Mesenchymal stem cell (in vitro differentiated cells and primary cell): ENCODE results near the gene PHC2.

Experiments
- DNase-seq: peaks from one replicate; pipeline ENCODE4 v3.0.0-alpha.2; 2013
- H2AFZ ChIP-seq: one replicate; pipeline ENCODE4 v1.6.1; 2013; ENCODE audit warnings: low read depth, mild to moderate bottlenecking, control low read depth, inconsistent platforms, low read length, moderate library complexity
- H2AK5ac ChIP-seq: 2 replicates; pipeline ENCODE4 v1.6.1; 2013; ENCODE audit warnings: low read length, moderate library complexity, mild to moderate bottlenecking, inconsistent platforms; ENCODE audit not compliant: severe bottlenecking
- H2BK120ac ChIP-seq: one replicate; pipeline ENCODE4 v1.6.1; 2013; ENCODE audit warnings: low read depth, mild to moderate bottlenecking, inconsistent platforms, low read length, moderate library complexity
- H2BK12ac ChIP-seq, 2 experiments: one replicate each; pipeline ENCODE4 v1.6.1; 2013; ENCODE audit warnings: inconsistent platforms in 2 of 2, low read length in 2 of 2, mild to moderate bottlenecking in 2 of 2, moderate library complexity in 2 of 2, control low read depth in 1 of 2
- H2BK15ac ChIP-seq: one replicate; pipeline ENCODE4 v1.6.1; 2013; ENCODE audit warnings: mild to moderate bottlenecking, low read depth, inconsistent platforms; ENCODE audit not compliant: poor library complexity, severe bottlenecking
- H2BK5ac ChIP-seq: 2 replicates; pipeline ENCODE4 v1.6.1; 2013; ENCODE audit warnings: low read depth, mild to moderate bottlenecking, low read length, control low read depth, inconsistent platforms; ENCODE audit not compliant: poor library complexity, severe bottlenecking
- H3K14ac ChIP-seq, 2 experiments: one replicate each; pipeline ENCODE4 v1.6.1; 2013; ENCODE audit warnings: inconsistent platforms in 2 of 2, low read length in 2 of 2, control low read depth in 1 of 2, mild to moderate bottlenecking in 1 of 2, moderate library complexity in 1 of 2
- H3K18ac ChIP-seq, 2 experiments: one replicate each; pipeline ENCODE4 v1.6.1; 2013; ENCODE audit warnings: inconsistent platforms in 2 of 2, low read length in 2 of 2, control low read depth in 1 of 2, low read depth in 1 of 2, mild to moderate bottlenecking in 1 of 2
- H3K23ac ChIP-seq, 2 experiments: one replicate each; pipeline ENCODE4 v1.6.1; 2013; ENCODE audit warnings: inconsistent platforms in 2 of 2, low read length in 2 of 2, mild to moderate bottlenecking in 2 of 2, moderate library complexity in 2 of 2, control low read depth in 1 of 2
- H3K27ac ChIP-seq: 2 replicates; pipeline ENCODE4 v1.5.1; 2013; ENCODE audit warnings: mild to moderate bottlenecking, moderate library complexity, low read length, control low read depth, inconsistent platforms; ENCODE audit not compliant: poor library complexity, severe bottlenecking
- H3K27me3 ChIP-seq, 2 experiments: 2 replicates each; pipeline versions ENCODE4 v1.6.1 to v1.7.0; 2013; ENCODE audit warnings: low read length in 2 of 2, mild to moderate bottlenecking in 2 of 2, moderate library complexity in 2 of 2, control low read depth in 1 of 2, inconsistent platforms in 1 of 2; ENCODE audit not compliant: control insufficient read depth in 1 of 2, insufficient read depth in 1 of 2
- H3K36me3 ChIP-seq, 2 experiments: 2 replicates each; pipeline versions ENCODE4 v1.6.1 to v1.7.0; 2013; ENCODE audit warnings: low read length in 2 of 2, control low read depth in 1 of 2, inconsistent platforms in 1 of 2, low read depth in 1 of 2, mild to moderate bottlenecking in 1 of 2; ENCODE audit not compliant: insufficient read depth in 2 of 2, control insufficient read depth in 1 of 2
- H3K4ac ChIP-seq, 2 experiments: one replicate each; pipeline ENCODE4 v1.6.1; 2013; ENCODE audit warnings: inconsistent platforms in 2 of 2, low read length in 2 of 2, mild to moderate bottlenecking in 2 of 2, moderate library complexity in 2 of 2, control low read depth in 1 of 2, low read depth in 1 of 2
- H3K4me1 ChIP-seq: 2 replicates; pipeline ENCODE4 v1.6.1; 2013; ENCODE audit warnings: low read depth, low read length, control low read depth; ENCODE audit not compliant: control insufficient read depth, insufficient read depth
- H3K4me2 ChIP-seq: 2 replicates; pipeline ENCODE4 v1.6.1; 2013; ENCODE audit warnings: low read length, mild to moderate bottlenecking, inconsistent platforms; ENCODE audit not compliant: poor library complexity, severe bottlenecking
- H3K4me3 ChIP-seq, 2 experiments: 2 replicates each; pipeline versions ENCODE4 v1.5.1 to v1.7.0; 2013; ENCODE audit warnings: low read length in 2 of 2, mild to moderate bottlenecking in 2 of 2, control low read depth in 1 of 2, low read depth in 1 of 2; ENCODE audit not compliant: insufficient read depth in 1 of 2
- H3K79me1 ChIP-seq: replicated peaks from 2 replicates; pipeline ENCODE4 v1.6.1; 2013; ENCODE audit warnings: mild to moderate bottlenecking, control low read depth, low read length, inconsistent platforms; ENCODE audit not compliant: poor library complexity, severe bottlenecking
- H3K9ac ChIP-seq: 2 replicates; pipeline ENCODE4 v1.7.0; 2013; ENCODE audit warnings: mild to moderate bottlenecking, low read length, moderate library complexity
- H3K9me3 ChIP-seq: 2 replicates; pipeline ENCODE4 v1.7.0; 2013; ENCODE audit warnings: mild to moderate bottlenecking, low read length; ENCODE audit not compliant: control insufficient read depth
- H4K8ac ChIP-seq: one replicate; pipeline ENCODE4 v1.6.1; 2013; ENCODE audit warnings: inconsistent platforms, mild to moderate bottlenecking, low read length, moderate library complexity
- H4K91ac ChIP-seq: one replicate; pipeline ENCODE4 v1.6.1; 2013; ENCODE audit warnings: mild to moderate bottlenecking, low read length, inconsistent platforms
- WGBS: methylation state at CpG from one replicate; pipeline ENCODE4 v1.1.7; 2013; ENCODE audit warnings: mixed read lengths; 5-methylcytosine and 5-hydroxymethylcytosine counted together

The PHC2 gene

GRCh38 chr1:33330361-33330890 lies 100.5 kb downstream of the PHC2 start:
- WGBS: 92% methylated on average over 3 of the region's 3 CpGs
- H2BK15ac ChIP-seq: no peak overlapping the region
- no peak overlapping the region for H2BK12ac ChIP-seq

DNA sequence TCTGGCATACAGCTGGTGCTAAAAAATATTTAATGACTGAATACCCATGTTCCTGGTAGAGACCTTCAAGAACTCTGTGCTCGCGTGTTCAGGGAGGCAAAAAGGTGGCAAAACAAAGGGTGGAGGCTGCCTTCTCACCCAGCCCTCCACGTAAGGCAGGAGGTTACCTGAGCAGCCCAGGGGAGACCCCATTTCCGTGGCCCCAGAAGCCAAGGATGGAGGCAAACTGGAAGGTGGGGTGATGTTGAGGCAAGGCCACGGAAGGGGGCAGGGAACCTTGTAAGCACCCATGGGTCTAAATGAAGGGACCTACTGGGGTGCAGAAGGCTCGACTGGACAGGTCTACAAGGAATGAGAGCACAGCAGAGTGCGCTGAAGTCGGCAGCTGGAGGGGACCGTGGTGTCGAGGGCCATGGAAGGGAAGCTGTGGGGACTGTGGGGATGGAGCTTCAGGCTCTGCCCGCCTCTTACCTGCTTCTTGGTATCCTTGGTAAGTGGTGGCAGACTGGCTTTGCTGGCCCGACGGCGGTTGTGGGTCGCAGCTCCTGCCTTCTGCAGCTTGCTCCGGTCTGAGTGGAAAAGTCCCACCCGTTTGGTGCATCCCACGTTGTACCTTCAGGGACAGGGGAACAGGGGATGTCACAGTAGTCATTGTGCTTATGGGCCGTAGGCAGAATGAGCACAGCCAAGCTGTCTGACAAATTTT lies 101.1 kb downstream of the PHC2 start:
- Histone ChIP-seq H3K4ac (peak overlapping the region in 1 of 2 experiments; percentile 25), H3K27me3 (no peaks in the 10 kb centered on the region), H3K18ac (no peak overlapping the region), H3K9me3 (no peaks in the 10 kb centered on the region), H3K14ac (no peak overlapping the region), H3K4me3 (no peak overlapping the region), H3K9ac (peak overlapping the region; percentile 50), H3K27ac (peak overlapping the region; percentile 6), H2AFZ (no peak overlapping the region), H2AK5ac (no peak overlapping the region), H3K36me3 (peaks cover 76 to 94% of the 10 kb centered on the region in 2 experiments), H2BK12ac (no peak overlapping the region), H3K4me2 (no peak overlapping the region), H4K8ac (peak overlapping the region; percentile 2), H3K4me1 (peaks cover 48% of the 10 kb centered on the region), H4K91ac (peak overlapping the region; percentile 25), H2BK5ac (no peak overlapping the region), H2BK15ac (no peak overlapping the region), H3K23ac (no peak overlapping the region), H2BK120ac (no peak overlapping the region), H3K79me1 (peaks cover 9% of the 10 kb centered on the region)
- WGBS: 94% methylated on average over 19 of the region's 19 CpGs
- no peak for DNase-seq

More at GRCh38 chr1:33330361-33330890, 100.5 kb downstream of the PHC2 start:
- no peaks in the 10 kb centered on the region for H3K27me3 ChIP-seq
- no peak overlapping the region for H2AFZ ChIP-seq
- H3K4me1 ChIP-seq: peaks cover 50% of the 10 kb centered on the region
- H4K91ac ChIP-seq: no peak overlapping the region
- peaks cover 73 to 94% of the 10 kb centered on the region in 2 experiments for H3K36me3 ChIP-seq
- no peak overlapping the region for H3K4me2 ChIP-seq
- peak overlapping the region; percentile 38 for H3K27ac ChIP-seq
- no peak overlapping the region for H3K23ac ChIP-seq
- H3K79me1 ChIP-seq: peaks cover 8% of the 10 kb centered on the region
- H2BK120ac ChIP-seq: no peak overlapping the region
- no peak overlapping the region for H3K4me3 ChIP-seq
- H2AK5ac ChIP-seq: peak overlapping the region; percentile 62
- DNase-seq: no peak
- no peak overlapping the region for H3K18ac ChIP-seq
- no peak overlapping the region for H2BK5ac ChIP-seq
- H3K14ac ChIP-seq: no peak overlapping the region
- H3K9ac ChIP-seq: peak overlapping the region; percentile 13
- no peak overlapping the region for H3K4ac ChIP-seq
- peak overlapping the region; percentile 72 for H4K8ac ChIP-seq
- H3K9me3 ChIP-seq: no peaks in the 10 kb centered on the region

DNA sequence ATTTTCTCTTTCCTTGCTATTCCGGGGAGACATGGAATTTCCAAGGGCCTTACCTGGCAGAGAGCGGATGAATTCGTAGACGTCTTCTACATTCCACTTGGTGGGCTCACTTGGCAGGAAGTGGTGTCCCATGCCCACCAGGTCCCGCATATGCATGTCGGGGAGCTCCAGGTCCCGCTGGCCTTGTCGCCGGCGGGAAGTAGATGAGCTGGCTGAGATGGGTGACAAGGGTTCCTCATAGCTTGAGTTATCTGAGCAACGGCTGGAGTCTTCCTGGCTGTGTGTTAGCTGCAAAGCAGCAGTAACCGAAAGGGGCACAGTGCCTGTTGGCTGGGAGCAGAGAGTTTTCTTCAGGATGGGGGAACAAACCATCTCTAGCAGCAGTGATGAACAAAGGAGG lies 102.1 kb downstream of the PHC2 start:
- H3K4me2 ChIP-seq: no peak overlapping the region
- 96% methylated on average over 12 of the region's 12 CpGs for WGBS
- H3K9me3 ChIP-seq: no peaks in the 10 kb centered on the region
- no peak overlapping the region for H2AK5ac ChIP-seq
- H3K4me1 ChIP-seq: peaks cover 49% of the 10 kb centered on the region
- H3K4me3 ChIP-seq: peak overlapping the region in 1 of 2 experiments; percentile 39
- no peak overlapping the region for H2AFZ ChIP-seq
- peaks cover 80 to 100% of the 10 kb centered on the region in 2 experiments for H3K36me3 ChIP-seq
- DNase-seq: no peak
- H3K23ac ChIP-seq: no peak overlapping the region
- H2BK12ac ChIP-seq: no peak overlapping the region
- H2BK120ac ChIP-seq: no peak overlapping the region
- H2BK5ac ChIP-seq: no peak overlapping the region
- no peak overlapping the region for H4K8ac ChIP-seq
- no peak overlapping the region for H4K91ac ChIP-seq
- peak overlapping the region in 1 of 2 experiments; percentile 14 for H3K18ac ChIP-seq
- peak overlapping the region; percentile 76 for H3K27ac ChIP-seq
- H2BK15ac ChIP-seq: no peak overlapping the region
- H3K4ac ChIP-seq: no peak overlapping the region
- H3K79me1 ChIP-seq: peaks cover 15% of the 10 kb centered on the region
- no peak overlapping the region for H3K14ac ChIP-seq
- H3K27me3 ChIP-seq: no peaks in the 10 kb centered on the region
- peak overlapping the region; percentile 50 for H3K9ac ChIP-seq

DNA sequence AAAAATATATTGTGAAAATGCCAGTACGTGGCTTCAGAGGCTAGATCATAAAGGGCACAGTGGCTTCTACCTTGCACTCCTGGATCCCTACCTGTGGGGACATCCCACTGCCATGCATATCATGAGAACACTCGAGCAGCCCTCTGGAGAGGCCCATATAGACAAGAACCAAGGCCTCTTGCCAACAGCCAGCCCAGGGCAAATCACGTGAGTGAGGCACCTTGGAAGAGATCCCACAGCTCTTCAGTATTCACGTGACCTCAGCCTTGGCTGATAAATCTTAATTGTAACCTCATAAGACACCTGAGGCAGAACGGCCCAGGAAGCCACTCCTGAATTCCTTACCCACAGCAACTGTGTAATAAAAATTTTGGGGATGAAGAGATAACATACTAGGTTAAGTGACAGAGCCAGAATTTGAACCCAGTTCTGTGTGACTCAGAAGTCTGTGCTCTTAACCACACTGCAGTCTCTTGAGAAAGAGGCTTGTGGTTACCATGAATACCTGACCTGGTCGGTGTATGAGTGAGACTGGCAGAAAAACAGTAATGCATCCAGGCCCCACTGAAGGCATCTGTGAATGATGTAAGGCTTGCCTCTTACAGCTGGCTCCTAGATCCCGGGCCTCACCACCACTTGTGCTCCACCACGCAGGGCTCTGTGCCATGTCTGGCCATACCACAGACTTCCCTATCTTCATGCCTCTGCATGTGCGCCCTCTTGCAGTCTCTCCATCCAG lies 103.1 kb downstream of the PHC2 start:
- H3K4ac ChIP-seq: no peak overlapping the region
- peaks cover 84 to 100% of the 10 kb centered on the region in 2 experiments for H3K36me3 ChIP-seq
- H2BK5ac ChIP-seq: no peak overlapping the region
- H2AFZ ChIP-seq: no peak overlapping the region
- no peak overlapping the region for H3K4me2 ChIP-seq
- no peak overlapping the region for H2BK15ac ChIP-seq
- DNase-seq: peak; percentile 96
- H3K27ac ChIP-seq: peak overlapping the region; percentile 76
- H4K91ac ChIP-seq: no peak overlapping the region
- no peak overlapping the region for H2BK12ac ChIP-seq
- H3K14ac ChIP-seq: no peak overlapping the region
- no peak overlapping the region for H2BK120ac ChIP-seq
- no peak overlapping the region for H4K8ac ChIP-seq
- H3K27me3 ChIP-seq: no peaks in the 10 kb centered on the region
- H3K79me1 ChIP-seq: peaks cover 21% of the 10 kb centered on the region
- 70% methylated on average over 7 of the region's 9 CpGs for WGBS
- H3K23ac ChIP-seq: no peak overlapping the region
- H2AK5ac ChIP-seq: no peak overlapping the region
- no peaks in the 10 kb centered on the region for H3K9me3 ChIP-seq
- peak overlapping the region in 1 of 2 experiments; percentile 21 for H3K18ac ChIP-seq
- H3K9ac ChIP-seq: peak overlapping the region; percentile 50
- peaks cover 49% of the 10 kb centered on the region for H3K4me1 ChIP-seq
- no peak overlapping the region for H3K4me3 ChIP-seq
